Mesenchymal stem cell (in vitro differentiated cells and primary cell): ENCODE measurements around the gene PLAC1.
A peak's percentile ranks its signal among the peaks of the same experiment; 100 is the strongest.

ENCODE experiments used
- DNase-seq: peaks from one replicate; pipeline ENCODE4 v3.0.0-alpha.2; 2013
- H2AFZ ChIP-seq: one replicate; pipeline ENCODE4 v1.6.1; 2013; ENCODE audit warnings: low read depth, mild to moderate bottlenecking, control low read depth, inconsistent platforms, low read length, moderate library complexity
- H2AK5ac ChIP-seq: 2 replicates; pipeline ENCODE4 v1.6.1; 2013; ENCODE audit warnings: low read length, moderate library complexity, mild to moderate bottlenecking, inconsistent platforms; ENCODE audit not compliant: severe bottlenecking
- H2BK120ac ChIP-seq: one replicate; pipeline ENCODE4 v1.6.1; 2013; ENCODE audit warnings: low read depth, mild to moderate bottlenecking, inconsistent platforms, low read length, moderate library complexity
- H2BK12ac ChIP-seq, 2 experiments: one replicate each; pipeline ENCODE4 v1.6.1; 2013; ENCODE audit warnings: inconsistent platforms in 2 of 2, low read length in 2 of 2, mild to moderate bottlenecking in 2 of 2, moderate library complexity in 2 of 2, control low read depth in 1 of 2
- H2BK15ac ChIP-seq: one replicate; pipeline ENCODE4 v1.6.1; 2013; ENCODE audit warnings: mild to moderate bottlenecking, low read depth, inconsistent platforms; ENCODE audit not compliant: poor library complexity, severe bottlenecking
- H2BK5ac ChIP-seq: 2 replicates; pipeline ENCODE4 v1.6.1; 2013; ENCODE audit warnings: low read depth, mild to moderate bottlenecking, low read length, control low read depth, inconsistent platforms; ENCODE audit not compliant: poor library complexity, severe bottlenecking
- H3K14ac ChIP-seq, 2 experiments: one replicate each; pipeline ENCODE4 v1.6.1; 2013; ENCODE audit warnings: inconsistent platforms in 2 of 2, low read length in 2 of 2, control low read depth in 1 of 2, mild to moderate bottlenecking in 1 of 2, moderate library complexity in 1 of 2
- H3K18ac ChIP-seq, 2 experiments: one replicate each; pipeline ENCODE4 v1.6.1; 2013; ENCODE audit warnings: inconsistent platforms in 2 of 2, low read length in 2 of 2, control low read depth in 1 of 2, low read depth in 1 of 2, mild to moderate bottlenecking in 1 of 2
- H3K23ac ChIP-seq, 2 experiments: one replicate each; pipeline ENCODE4 v1.6.1; 2013; ENCODE audit warnings: inconsistent platforms in 2 of 2, low read length in 2 of 2, mild to moderate bottlenecking in 2 of 2, moderate library complexity in 2 of 2, control low read depth in 1 of 2
- H3K27ac ChIP-seq: 2 replicates; pipeline ENCODE4 v1.5.1; 2013; ENCODE audit warnings: mild to moderate bottlenecking, moderate library complexity, low read length, control low read depth, inconsistent platforms; ENCODE audit not compliant: poor library complexity, severe bottlenecking
- H3K27me3 ChIP-seq, 2 experiments: 2 replicates each; pipeline versions ENCODE4 v1.6.1 to v1.7.0; 2013; ENCODE audit warnings: low read length in 2 of 2, mild to moderate bottlenecking in 2 of 2, moderate library complexity in 2 of 2, control low read depth in 1 of 2, inconsistent platforms in 1 of 2; ENCODE audit not compliant: control insufficient read depth in 1 of 2, insufficient read depth in 1 of 2
- H3K36me3 ChIP-seq, 2 experiments: 2 replicates each; pipeline versions ENCODE4 v1.6.1 to v1.7.0; 2013; ENCODE audit warnings: low read length in 2 of 2, control low read depth in 1 of 2, inconsistent platforms in 1 of 2, low read depth in 1 of 2, mild to moderate bottlenecking in 1 of 2; ENCODE audit not compliant: insufficient read depth in 2 of 2, control insufficient read depth in 1 of 2
- H3K4ac ChIP-seq, 2 experiments: one replicate each; pipeline ENCODE4 v1.6.1; 2013; ENCODE audit warnings: inconsistent platforms in 2 of 2, low read length in 2 of 2, mild to moderate bottlenecking in 2 of 2, moderate library complexity in 2 of 2, control low read depth in 1 of 2, low read depth in 1 of 2
- H3K4me1 ChIP-seq: 2 replicates; pipeline ENCODE4 v1.6.1; 2013; ENCODE audit warnings: low read depth, low read length, control low read depth; ENCODE audit not compliant: control insufficient read depth, insufficient read depth
- H3K4me2 ChIP-seq: 2 replicates; pipeline ENCODE4 v1.6.1; 2013; ENCODE audit warnings: low read length, mild to moderate bottlenecking, inconsistent platforms; ENCODE audit not compliant: poor library complexity, severe bottlenecking
- H3K4me3 ChIP-seq, 2 experiments: 2 replicates each; pipeline versions ENCODE4 v1.5.1 to v1.7.0; 2013; ENCODE audit warnings: low read length in 2 of 2, mild to moderate bottlenecking in 2 of 2, control low read depth in 1 of 2, low read depth in 1 of 2; ENCODE audit not compliant: insufficient read depth in 1 of 2
- H3K79me1 ChIP-seq: replicated peaks from 2 replicates; pipeline ENCODE4 v1.6.1; 2013; ENCODE audit warnings: mild to moderate bottlenecking, control low read depth, low read length, inconsistent platforms; ENCODE audit not compliant: poor library complexity, severe bottlenecking
- H3K9ac ChIP-seq: 2 replicates; pipeline ENCODE4 v1.7.0; 2013; ENCODE audit warnings: mild to moderate bottlenecking, low read length, moderate library complexity
- H3K9me3 ChIP-seq: 2 replicates; pipeline ENCODE4 v1.7.0; 2013; ENCODE audit warnings: mild to moderate bottlenecking, low read length; ENCODE audit not compliant: control insufficient read depth
- H4K8ac ChIP-seq: one replicate; pipeline ENCODE4 v1.6.1; 2013; ENCODE audit warnings: inconsistent platforms, mild to moderate bottlenecking, low read length, moderate library complexity
- H4K91ac ChIP-seq: one replicate; pipeline ENCODE4 v1.6.1; 2013; ENCODE audit warnings: mild to moderate bottlenecking, low read length, inconsistent platforms
- WGBS: methylation state at CpG from one replicate; pipeline ENCODE4 v1.1.7; 2013; ENCODE audit warnings: mixed read lengths; 5-methylcytosine and 5-hydroxymethylcytosine counted together

Gene PLAC1

GRCh38 chrX:134544135-134544512 is 114.1 kb downstream of the PLAC1 start:
- whole genome bisulfite sequencing = 67% methylated on average over 1 of the region's 6 CpGs
- peak overlapping the region in 1 of 2 experiments; percentile 51 for H3K4me3 ChIP-seq
- H2BK12ac ChIP-seq = no peak overlapping the region

GRCh38 chrX:134543288-134543687 is 115.0 kb downstream of the PLAC1 start:
- Histone ChIP-seq H2BK120ac (no peak overlapping the region), H3K79me1 (peaks cover 7% of the 10 kb centered on the region)
- peak; percentile 39 for DNase-seq

More at GRCh38 chrX:134544135-134544512, 114.1 kb downstream of the PLAC1 start:
- Histone ChIP-seq H3K4ac (peak overlapping the region in 1 of 2 experiments; percentile 61), H3K23ac (no peak overlapping the region), H3K4me1 (peaks cover 12% of the 10 kb centered on the region), H3K79me1 (peaks cover 7% of the 10 kb centered on the region), H3K27me3 (peaks cover 0 to 9% of the 10 kb centered on the region in 2 experiments), H4K91ac (no peak overlapping the region), H3K9me3 (no peaks in the 10 kb centered on the region), H3K9ac (peak overlapping the region; percentile 58), H3K27ac (no peak overlapping the region), H2BK5ac (no peak overlapping the region), H4K8ac (no peak overlapping the region), H3K36me3 (peaks cover 6 to 21% of the 10 kb centered on the region in 2 experiments), H3K18ac (peak overlapping the region in 1 of 2 experiments; percentile 40), H2BK120ac (no peak overlapping the region), H2AK5ac (no peak overlapping the region), H3K4me2 (no peak overlapping the region), H3K14ac (no peak overlapping the region), H2BK15ac (no peak overlapping the region), H2AFZ (no peak overlapping the region)
- DNase-seq = no peak

GRCh38 chrX:134542485-134542884 is 115.8 kb downstream of the PLAC1 start:
- Histone ChIP-seq H3K9me3 (no peaks in the 10 kb centered on the region), H3K27me3 (peaks cover 0 to 9% of the 10 kb centered on the region in 2 experiments), H3K23ac (no peak overlapping the region), H2BK120ac (no peak overlapping the region), H3K4me2 (no peak overlapping the region), H2BK5ac (no peak overlapping the region), H3K79me1 (peaks cover 7% of the 10 kb centered on the region), H3K9ac (no peak overlapping the region), H4K8ac (no peak overlapping the region), H4K91ac (no peak overlapping the region), H3K4me3 (no peak overlapping the region), H2BK12ac (no peak overlapping the region), H2AFZ (no peak overlapping the region), H2AK5ac (no peak overlapping the region), H3K27ac (peak overlapping the region; percentile 12), H3K4ac (no peak overlapping the region), H3K14ac (no peak overlapping the region), H3K4me1 (peaks cover 17% of the 10 kb centered on the region), H3K18ac (peak overlapping the region in 1 of 2 experiments; percentile 48), H2BK15ac (no peak overlapping the region), H3K36me3 (peaks cover 6 to 21% of the 10 kb centered on the region in 2 experiments)
- WGBS = no CpG with 5 or more reads among the region's 2 CpGs
- peak; percentile 73 for DNase-seq

More at GRCh38 chrX:134543288-134543687, 115.0 kb downstream of the PLAC1 start:
- Histone ChIP-seq H3K9me3 (no peaks in the 10 kb centered on the region), H2AK5ac (no peak overlapping the region), H3K14ac (no peak overlapping the region), H3K23ac (no peak overlapping the region), H3K18ac (no peak overlapping the region), H2BK12ac (no peak overlapping the region), H3K27me3 (peaks cover 0 to 9% of the 10 kb centered on the region in 2 experiments), H2BK5ac (no peak overlapping the region), H3K4ac (no peak overlapping the region), H3K9ac (no peak overlapping the region), H3K4me3 (no peak overlapping the region), H3K27ac (no peak overlapping the region), H2AFZ (no peak overlapping the region), H4K8ac (no peak overlapping the region), H2BK15ac (no peak overlapping the region), H4K91ac (no peak overlapping the region), H3K4me2 (no peak overlapping the region), H3K36me3 (peaks cover 6 to 21% of the 10 kb centered on the region in 2 experiments), H3K4me1 (peaks cover 15% of the 10 kb centered on the region)
- WGBS = 80% methylated on average over 1 of the region's 3 CpGs

GRCh38 chrX:134541906-134542305 is 116.4 kb downstream of the PLAC1 start:
- Histone ChIP-seq H3K23ac (no peak overlapping the region), H2AK5ac (no peak overlapping the region), H2BK15ac (no peak overlapping the region), H3K4ac (no peak overlapping the region), H2AFZ (no peak overlapping the region), H2BK12ac (no peak overlapping the region), H3K4me1 (peaks cover 19% of the 10 kb centered on the region), H3K27me3 (peaks cover 0 to 9% of the 10 kb centered on the region in 2 experiments), H3K14ac (no peak overlapping the region), H3K9me3 (no peaks in the 10 kb centered on the region), H3K9ac (no peak overlapping the region), H4K91ac (no peak overlapping the region), H2BK5ac (no peak overlapping the region), H3K4me3 (no peak overlapping the region), H4K8ac (no peak overlapping the region), H3K27ac (no peak overlapping the region), H2BK120ac (no peak overlapping the region), H3K79me1 (peaks cover 7% of the 10 kb centered on the region), H3K36me3 (peaks cover 6 to 21% of the 10 kb centered on the region in 2 experiments), H3K18ac (no peak overlapping the region), H3K4me2 (no peak overlapping the region)
- no CpG with 5 or more reads among the region's 3 CpGs for WGBS
- DNase-seq = no peak
